ENCODE data around the gene DOCK11. TPM values are rescaled to one million over a fixed set of nuclear protein-coding genes. Genes with fewer than 3 reads are reported as not detected.

Gene DOCK11
- total RNA-seq, 2 donors from 2014 or later = 34.3 to 43.2 TPM

DNA sequence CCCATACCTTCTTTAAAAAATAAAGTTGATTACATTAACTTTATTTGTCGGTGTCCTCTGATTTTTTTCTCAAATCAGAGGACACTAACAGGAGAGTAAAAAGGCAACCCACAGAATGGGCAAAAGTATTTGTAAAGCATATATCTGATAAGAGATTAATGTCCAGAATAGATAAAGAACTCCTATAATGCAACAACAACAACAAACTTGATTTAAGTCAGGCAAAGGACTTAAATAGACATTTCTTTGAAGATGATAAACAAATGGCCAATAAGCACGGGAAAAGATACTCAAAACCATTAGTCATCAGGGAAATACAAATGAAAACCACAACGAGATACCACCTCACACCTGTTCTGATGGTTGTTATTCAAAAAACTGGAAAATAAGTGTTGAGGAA lies 28.7 kb downstream of the DOCK11 start:
- DNase-seq (ENCODE audit: low spot score) = no peak

GRCh38 chrX:118525174-118525730 lies 29.6 kb downstream of the DOCK11 start:
- DNase-seq (ENCODE audit: low spot score) = no peak
- intact Hi-C loops (cut with DNase I) = no loop called here

More for the DNA sequence above, 28.7 kb downstream of the DOCK11 start:
- intact Hi-C loops (cut with DNase I) = no loop called here

DNA sequence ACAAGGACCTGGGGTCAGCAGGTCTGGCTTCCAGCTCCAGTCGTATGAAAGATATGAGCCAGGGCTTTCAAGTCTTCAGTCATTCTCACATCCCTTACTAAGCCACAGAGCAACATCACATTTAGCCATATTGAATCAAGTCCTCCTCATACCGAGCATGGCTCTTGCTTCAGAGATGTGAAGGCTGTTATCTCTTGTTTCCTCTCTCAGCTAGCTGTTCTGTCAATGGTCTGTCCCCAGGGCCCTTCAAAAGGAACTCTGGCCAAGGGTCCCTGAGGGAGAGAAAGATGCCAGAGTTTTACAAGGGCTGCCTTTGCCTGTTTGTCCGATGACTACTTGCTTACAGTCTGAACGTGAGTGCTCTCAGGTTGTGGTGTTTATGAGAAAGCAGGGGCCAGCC lies 30.5 kb downstream of the DOCK11 start:
- DNase-seq (ENCODE audit: low spot score) = no peak
- intact Hi-C loops (cut with DNase I) = no loop called here

DNA sequence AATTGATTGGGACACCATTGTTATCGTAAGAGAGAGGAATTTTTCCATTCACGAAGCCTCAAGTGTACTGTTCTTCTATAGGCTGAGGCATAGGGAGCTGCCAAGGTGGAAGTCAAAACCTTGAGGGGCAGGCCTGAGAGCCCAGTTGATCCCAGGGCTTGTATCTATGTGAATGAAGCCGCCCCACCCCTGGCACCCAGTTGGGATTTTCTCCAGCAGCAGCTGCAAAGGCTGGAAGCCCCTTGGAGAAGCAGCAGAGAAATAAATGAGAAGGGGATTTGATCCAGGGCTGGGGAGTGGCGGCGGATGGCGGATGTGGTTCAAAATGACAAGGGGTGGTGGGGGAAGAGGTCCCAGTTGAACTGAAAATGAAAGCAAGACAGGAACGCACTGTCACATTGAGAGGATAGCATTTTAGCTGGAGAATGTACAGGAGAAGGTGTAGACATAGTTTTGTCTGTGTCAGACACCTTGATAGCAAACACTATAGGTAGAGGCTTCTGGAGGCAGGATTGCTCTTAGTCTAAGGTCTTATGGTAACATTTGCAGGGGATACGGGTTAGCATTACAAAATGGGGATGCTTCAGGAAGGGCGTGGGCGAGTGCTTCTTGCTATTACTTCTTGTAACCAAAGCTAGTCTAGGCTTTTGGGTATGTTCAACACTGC lies 32.6 kb downstream of the DOCK11 start:
- intact Hi-C loops (cut with DNase I) = no loop called here
- DNase-seq (ENCODE audit: low spot score) = no peak

DNA sequence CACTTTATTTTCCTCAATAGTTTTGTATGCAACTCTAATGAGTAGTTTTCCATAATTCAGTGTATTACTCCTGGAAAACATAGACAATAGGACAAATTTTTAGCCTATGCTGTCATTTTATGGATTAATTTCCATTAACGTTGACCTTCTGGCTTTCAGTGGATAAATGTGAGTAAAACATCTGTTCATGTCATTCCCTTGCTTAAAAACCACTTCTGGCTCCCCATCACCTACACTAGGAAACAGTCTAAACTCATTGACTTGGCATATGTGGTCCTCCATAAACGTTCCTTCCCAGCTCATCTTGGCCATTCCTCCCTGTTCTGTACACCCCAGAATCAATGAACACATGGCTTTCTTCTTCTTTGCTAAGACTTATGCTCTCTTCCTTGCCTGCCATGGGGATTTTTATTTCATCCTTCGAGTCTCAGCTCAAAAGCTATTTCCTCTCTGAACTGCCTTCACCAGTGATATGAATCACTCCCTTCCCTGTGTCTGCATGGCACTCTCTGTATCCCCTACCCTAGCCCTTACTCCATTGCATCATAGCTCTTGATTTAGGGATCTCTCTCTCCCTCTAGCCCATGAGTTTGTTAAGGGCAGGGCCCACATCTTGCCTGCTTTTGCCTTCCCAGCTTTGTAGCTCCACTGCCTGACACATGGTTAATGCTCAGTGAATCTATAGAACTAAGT lies 34.8 kb downstream of the DOCK11 start:
- DNase-seq (ENCODE audit: low spot score) = no peak
- intact Hi-C loops (cut with DNase I) = no loop called here

- no peak for DNase-seq (ENCODE audit: low spot score)
- intact Hi-C loops (cut with DNase I) = no loop called here
These were observed 39.3 kb downstream of the DOCK11 start for GRCh38 chrX:118534716-118535493.

DNA sequence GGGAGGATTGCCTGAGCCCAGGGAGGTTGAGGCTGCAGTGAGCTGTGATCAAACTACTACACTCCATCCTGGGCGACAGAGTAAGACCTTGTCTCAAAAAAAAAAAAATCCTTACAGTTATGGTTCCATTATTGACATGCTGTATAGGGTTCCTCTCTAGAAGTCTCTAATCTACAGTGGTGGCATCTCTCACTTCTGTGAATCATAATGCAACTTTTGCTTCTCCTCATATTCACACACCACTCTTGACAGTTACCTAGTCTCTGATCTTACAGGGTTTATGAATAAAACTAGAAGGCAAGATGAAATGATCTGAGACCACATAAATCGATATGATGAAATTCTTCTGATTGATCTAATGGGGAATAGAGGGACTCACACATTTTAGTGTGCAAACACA lies 40.6 kb downstream of the DOCK11 start:
- intact Hi-C loops (cut with DNase I) = no loop called here
- DNase-seq (ENCODE audit: low spot score) = no peak

- intact Hi-C loops (cut with DNase I) = no loop called here
- no peak for DNase-seq (ENCODE audit: low spot score)
These were observed 41.3 kb downstream of the DOCK11 start for GRCh38 chrX:118536687-118537461.

GRCh38 chrX:118538386-118538785 lies 42.8 kb downstream of the DOCK11 start:
- no peak for DNase-seq (ENCODE audit: low spot score)
- intact Hi-C loops (cut with DNase I) = no loop called here

- intact Hi-C loops (cut with DNase I) = no loop called here
- no peak for DNase-seq (ENCODE audit: low spot score)
These were observed 44.7 kb downstream of the DOCK11 start for GRCh38 chrX:118540342-118540741.

GRCh38 chrX:118541482-118541881 lies 45.9 kb downstream of the DOCK11 start:
- intact Hi-C loops (cut with DNase I) = no loop called here
- no peak for DNase-seq (ENCODE audit: low spot score)

DNA sequence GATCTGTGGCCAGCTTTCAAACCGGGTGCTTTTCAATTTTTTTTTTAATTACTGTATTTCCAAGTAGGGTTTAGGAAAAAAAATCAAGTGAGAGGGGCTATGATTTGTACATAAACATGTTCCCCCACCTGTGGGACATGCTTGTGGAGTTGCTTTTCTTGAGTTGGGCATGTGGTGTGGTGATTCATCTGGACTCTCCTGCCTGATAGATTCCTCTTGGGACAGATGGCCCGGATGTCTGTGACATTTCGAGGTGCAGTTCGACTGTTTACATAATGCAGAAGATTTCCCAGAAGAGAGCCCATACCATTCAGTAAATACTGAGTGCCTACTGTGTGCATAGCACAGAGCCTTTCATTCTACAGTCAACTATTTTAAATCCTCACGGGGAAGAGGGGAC lies 49.9 kb downstream of the DOCK11 start:
- DNase-seq (ENCODE audit: low spot score) = no peak
- intact Hi-C loops (cut with DNase I) = no loop called here

DNA sequence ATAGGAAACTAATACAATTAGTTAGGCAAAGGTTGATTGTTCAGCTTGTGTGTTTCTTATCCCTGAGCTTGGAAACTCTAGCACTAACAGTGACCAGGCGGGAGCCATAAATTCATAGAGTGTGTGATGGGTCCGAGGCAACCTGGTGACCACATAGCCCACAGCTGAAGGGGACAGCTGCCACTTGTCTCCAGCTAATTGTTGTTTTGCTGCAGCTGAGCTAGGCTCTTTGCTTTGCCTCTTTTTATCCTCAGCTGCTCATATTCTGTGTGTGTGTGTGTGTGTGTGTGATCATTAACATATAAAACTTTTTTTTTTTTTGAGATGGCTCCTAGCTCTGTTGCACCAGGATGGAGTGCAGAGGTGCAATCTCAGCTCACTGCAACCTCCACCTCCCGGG lies 53.2 kb downstream of the DOCK11 start:
- intact Hi-C loops (cut with DNase I) = no loop called here
- no peak for DNase-seq (ENCODE audit: low spot score)

DNA sequence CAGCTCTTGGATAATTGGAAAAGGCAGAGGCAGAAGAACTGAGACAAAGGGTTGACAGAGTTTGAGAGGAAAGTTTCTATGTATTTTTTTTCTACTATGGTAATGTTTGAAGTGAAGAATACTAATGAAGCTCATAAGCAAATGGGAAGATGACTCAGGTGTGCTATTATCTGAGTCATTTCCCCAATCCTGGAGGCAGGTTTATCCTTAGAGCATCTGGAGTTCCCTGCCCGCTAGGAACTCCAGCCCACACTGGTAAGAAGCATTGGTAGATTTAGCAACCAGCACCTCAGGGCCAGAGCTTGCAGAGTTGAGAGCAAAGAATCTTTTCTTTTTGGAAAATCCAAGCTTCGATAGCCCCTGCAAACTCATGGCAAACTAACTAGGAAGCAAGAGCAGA lies 55.2 kb downstream of the DOCK11 start:
- no peak for DNase-seq (ENCODE audit: low spot score)
- intact Hi-C loops (cut with DNase I) = no loop called here

DNA sequence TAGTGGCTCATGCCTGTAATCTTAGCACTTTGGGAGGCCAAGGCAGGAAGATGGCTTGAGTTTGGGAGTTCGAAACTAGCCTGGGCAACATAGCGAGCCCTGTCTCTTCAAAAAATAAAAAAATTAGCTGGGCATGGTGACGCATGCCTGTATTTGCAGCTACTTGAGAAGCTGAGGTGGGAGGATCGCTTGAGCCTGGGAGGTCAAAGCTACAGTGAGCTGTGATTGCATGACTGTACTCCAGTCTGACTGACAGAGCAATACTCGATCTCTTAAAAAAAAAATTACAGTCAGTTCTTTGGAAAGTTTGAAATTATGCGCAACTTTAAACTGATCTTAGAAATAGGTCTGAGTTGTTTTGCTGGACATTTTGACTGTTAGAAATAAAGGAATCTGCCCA lies 55.8 kb downstream of the DOCK11 start:
- intact Hi-C loops (cut with DNase I) = no loop called here
- no peak for DNase-seq (ENCODE audit: low spot score)

DNA sequence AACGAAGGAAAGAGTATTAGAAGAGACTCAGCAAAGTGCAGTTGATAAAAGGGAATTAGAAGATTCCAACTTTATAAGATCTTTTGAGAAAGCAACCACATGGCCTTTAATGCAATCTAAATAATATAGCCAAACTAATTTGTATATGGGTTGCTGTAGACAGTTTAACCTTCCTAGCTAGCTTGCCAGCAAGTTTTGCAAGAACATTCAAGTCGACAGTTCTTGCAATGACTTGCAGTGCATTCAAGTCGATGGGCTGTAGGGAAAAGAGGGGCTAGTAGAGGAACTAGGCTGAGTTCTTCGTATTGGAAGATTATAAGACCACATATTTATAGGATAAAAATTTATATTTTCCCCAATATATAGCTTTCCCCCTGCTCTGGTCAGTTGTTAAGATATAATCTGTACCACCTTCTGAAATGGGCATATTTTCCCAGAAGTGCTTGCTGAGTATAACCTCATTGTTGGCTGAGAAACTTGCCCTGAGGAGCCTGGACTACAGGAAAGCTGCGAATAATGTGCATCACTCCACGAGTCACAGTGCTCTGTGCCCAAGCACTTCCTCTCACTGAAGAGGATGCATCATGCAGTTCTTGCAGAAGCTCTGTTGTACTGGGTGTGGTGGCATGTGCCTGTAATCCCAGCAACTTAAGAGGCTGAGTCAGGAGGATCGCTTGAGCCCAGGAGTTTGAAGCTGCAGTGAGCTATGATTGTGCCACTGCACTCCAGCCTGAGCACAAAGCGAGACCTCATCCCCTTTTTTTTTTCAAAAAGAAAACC lies 56.7 kb downstream of the DOCK11 start:
- intact Hi-C loops (cut with DNase I) = no loop called here
- DNase-seq (ENCODE audit: low spot score) = no peak

GRCh38 chrX:118553042-118553710 lies 57.6 kb downstream of the DOCK11 start:
- no peak for DNase-seq (ENCODE audit: low spot score)
- intact Hi-C loops (cut with DNase I) = no loop called here

DNA sequence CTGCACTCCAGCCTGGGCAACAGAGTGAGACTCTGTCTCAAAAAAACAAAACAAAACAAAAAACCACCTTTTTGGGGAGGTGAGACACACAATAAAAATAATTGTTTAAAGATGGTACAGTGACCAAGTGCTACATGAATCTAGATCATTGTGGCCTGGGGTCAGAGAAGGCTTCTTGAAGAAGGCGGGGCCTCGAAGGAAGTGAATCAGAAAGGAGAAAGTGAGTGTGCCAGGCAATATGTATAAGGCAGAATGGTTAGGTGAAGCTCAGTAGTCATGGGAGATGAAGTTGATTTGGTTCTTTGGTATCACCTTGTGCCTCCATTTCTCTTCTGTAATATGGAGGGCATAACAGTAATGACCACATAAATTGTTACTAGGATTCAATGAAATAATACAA lies 58.9 kb downstream of the DOCK11 start:
- no peak for DNase-seq (ENCODE audit: low spot score)
- intact Hi-C loops (cut with DNase I) = no loop called here
